Loucy (cell line): Measurements from ENCODE around the gene ATP9A.

ENCODE experiments used
- CTCF ChIP-seq: fragments of 200-600 bp; sonication (generic); conservative IDR thresholded peaks from 2 replicates; pipeline ENCODE4 v1.5.1; 2014; ENCODE audit warnings: mild to moderate bottlenecking, antibody characterized with exemption, low read length
- EZH2phosphoT487 ChIP-seq: fragments of 200-600 bp; IDR thresholded peaks from 2 replicates; pipeline ENCODE4 v1.6.1; 2018; ENCODE audit warnings: antibody characterized with exemption, mild to moderate bottlenecking, moderate library complexity, borderline replicate concordance

- no peak for TF ChIP-seq CTCF
- TF ChIP-seq EZH2phosphoT487, result no peak
Observed at GRCh38 chr20:51720854-51721253, 47.3 kb downstream of the ATP9A start.
